Fibroblast of villous mesenchyme (primary cell): ENCODE data around the gene HS3ST5. TPM values are rescaled to one million over a fixed set of nuclear protein-coding genes. Genes with fewer than 3 reads are reported as not detected.
"Not testable (repeated sequence)": the region's sequence is repeated elsewhere in the genome, so short reads cannot be mapped to it uniquely, and the experiment has no call there.

ENCODE experiments used
- DNase-seq: peaks from one replicate; pipeline ENCODE4 v3.0.0-alpha.2; 2010; ENCODE audit warnings: low read depth
- H3K4me3 ChIP-seq: 2 replicates; pipeline ENCODE4 v1.5.1; 2011; ENCODE audit warnings: low read depth, mild to moderate bottlenecking, low read length
- total RNA-seq: library from RNA; depleted of rRNA; stranded (reverse); fragments of >200 nt; gene quantifications from 2 replicates; pipeline ENCODE4 v1.2.3, GENCODE V29; 2012
- TF ChIP-seq, protein P1 (sequence below): IDR thresholded peaks from 2 replicates; pipeline ENCODE4 v1.5.1; 2012; ENCODE audit warnings: low read depth, mild to moderate bottlenecking, low read length; ENCODE audit not compliant: insufficient read depth

HS3ST5 gene
- total RNA-seq, 1 donor, result under 0.01 TPM

DNA sequence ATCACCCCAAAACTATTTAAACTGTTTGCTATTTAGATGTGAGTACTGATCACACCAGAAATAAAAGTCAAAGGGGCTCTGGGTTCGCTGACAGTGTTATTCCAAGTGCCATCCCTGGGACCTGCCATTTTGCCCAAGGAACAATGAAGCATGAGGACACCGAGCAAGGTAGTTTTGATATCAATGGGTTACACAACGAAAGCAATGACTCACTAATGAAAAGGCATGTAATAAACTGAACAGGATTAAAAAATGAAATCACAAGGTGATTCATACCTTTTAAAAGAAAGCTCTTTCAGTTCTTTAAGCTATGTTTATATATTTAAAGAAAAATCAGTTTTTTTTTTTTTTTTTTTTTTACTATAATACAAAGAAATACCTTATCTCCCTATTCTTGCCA, 102.0 kb downstream of the HS3ST5 start:
- TF ChIP-seq, protein P1, sequence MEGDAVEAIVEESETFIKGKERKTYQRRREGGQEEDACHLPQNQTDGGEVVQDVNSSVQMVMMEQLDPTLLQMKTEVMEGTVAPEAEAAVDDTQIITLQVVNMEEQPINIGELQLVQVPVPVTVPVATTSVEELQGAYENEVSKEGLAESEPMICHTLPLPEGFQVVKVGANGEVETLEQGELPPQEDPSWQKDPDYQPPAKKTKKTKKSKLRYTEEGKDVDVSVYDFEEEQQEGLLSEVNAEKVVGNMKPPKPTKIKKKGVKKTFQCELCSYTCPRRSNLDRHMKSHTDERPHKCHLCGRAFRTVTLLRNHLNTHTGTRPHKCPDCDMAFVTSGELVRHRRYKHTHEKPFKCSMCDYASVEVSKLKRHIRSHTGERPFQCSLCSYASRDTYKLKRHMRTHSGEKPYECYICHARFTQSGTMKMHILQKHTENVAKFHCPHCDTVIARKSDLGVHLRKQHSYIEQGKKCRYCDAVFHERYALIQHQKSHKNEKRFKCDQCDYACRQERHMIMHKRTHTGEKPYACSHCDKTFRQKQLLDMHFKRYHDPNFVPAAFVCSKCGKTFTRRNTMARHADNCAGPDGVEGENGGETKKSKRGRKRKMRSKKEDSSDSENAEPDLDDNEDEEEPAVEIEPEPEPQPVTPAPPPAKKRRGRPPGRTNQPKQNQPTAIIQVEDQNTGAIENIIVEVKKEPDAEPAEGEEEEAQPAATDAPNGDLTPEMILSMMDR, result no peak
- no peak overlapping the region for H3K4me3 ChIP-seq

DNA sequence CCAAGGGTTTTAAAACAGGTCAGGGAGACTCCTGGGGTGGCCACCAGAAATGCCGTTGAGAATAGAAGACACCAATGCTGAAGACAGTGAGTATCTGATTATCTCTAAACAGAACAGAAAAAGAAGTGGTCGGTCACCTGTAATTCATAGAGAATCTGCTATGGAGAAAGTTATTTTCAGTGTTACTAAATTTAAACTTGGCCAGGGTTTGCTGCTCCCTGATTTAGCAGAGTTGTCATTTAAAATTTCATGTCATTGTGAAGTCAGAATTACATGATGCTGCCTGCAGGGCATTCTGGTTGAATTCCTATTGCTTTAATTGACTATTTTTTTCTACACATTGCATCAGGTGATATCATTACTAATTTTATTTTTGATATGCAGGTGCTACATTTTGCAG, 114.1 kb downstream of the HS3ST5 start:
- H3K4me3 ChIP-seq, result no peak overlapping the region
- no peak for DNase-seq
- TF ChIP-seq, protein P1, result no peak

More for the DNA sequence above, 102.0 kb downstream of the HS3ST5 start:
- no peak for DNase-seq

DNA sequence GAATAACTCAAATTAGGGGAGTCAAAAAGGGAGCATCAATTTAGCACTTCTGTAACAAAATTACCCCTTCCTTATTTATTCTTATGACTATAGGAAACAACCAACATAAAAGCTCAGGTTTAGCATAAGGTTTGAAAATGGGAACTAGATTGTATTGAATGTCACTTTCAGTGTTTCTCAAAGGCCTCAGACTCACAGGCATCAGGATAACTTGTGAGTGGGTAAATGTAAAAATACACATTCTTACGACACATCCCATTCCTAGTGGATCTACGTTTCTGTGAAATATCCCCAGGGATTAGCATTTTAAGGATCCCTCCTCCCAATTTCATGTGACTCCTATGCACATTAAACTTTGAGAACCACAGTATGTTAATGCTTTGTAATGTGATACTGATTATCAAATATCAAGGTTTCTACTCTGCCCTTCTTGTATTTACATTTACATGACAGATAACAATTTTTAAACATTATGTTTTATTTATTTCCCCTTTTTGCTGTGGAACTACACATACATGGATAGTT, 114.8 kb downstream of the HS3ST5 start:
- DNase-seq, result no peak
- TF ChIP-seq, protein P1, result no peak

DNA sequence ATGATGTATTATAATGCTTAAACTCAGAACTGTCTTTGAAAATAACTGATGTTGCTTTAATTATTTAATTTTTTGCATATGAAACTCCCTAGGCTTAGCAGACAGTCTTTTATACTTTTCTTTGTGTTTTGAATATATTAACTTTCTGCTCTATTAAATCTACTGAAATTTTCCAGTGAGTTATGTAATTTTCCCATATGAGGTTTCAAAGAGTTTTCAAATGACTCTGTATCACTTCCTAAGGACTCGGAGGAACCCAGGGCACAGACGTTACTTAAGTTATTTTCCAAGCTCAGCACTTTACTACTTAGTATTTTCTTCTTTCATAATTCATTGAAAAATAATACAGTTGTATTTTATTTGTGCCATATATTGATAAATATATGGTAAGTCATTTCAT, 122.6 kb downstream of the HS3ST5 start:
- TF ChIP-seq, protein P1, result no peak
- H3K4me3 ChIP-seq, result no peak overlapping the region
- DNase-seq, result no peak

More for the DNA sequence above, 114.8 kb downstream of the HS3ST5 start:
- no peak overlapping the region for H3K4me3 ChIP-seq

DNA sequence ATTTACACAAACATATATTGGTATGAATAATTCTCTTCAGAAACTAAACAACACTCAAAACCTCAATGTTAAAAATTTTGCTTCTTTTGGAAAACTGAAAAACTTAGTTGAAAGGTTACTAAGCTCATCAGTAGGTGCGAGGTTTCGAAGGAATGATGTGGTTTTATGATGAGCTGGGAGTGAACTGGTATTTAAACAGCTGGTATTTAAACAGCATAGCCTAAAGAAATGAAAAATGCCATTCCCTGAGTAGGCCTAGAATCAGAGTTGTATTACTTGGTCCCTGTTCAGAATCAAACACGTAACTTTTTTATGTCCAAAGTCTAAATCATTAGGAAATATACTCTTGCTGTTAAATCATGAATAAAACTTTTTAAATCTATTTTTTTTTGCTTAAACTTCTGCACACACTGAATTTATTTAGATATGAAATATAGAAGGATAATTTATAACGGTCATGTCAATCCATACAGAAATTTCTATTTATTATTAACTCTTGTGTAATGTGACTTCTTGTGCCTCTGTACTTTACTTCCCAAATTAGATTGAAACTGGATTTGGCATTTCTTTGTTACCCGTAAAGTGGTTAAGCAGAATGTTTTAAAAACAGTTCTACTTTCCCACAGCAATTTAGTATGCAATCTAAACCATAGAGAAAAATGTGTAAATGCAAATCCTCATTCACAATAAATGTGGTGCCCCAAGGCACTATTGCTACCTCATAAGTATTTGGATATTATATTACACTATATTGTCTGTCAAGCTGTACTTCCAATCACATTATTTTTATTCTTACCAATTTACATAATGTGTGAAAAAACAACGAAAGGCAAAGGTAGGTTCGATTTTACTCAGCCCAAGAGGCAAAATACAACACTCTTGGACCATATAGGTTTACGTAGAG, 124.1 kb downstream of the HS3ST5 start:
- DNase-seq, result no peak
- H3K4me3 ChIP-seq, result no peak overlapping the region
- TF ChIP-seq, protein P1, result no peak

DNA sequence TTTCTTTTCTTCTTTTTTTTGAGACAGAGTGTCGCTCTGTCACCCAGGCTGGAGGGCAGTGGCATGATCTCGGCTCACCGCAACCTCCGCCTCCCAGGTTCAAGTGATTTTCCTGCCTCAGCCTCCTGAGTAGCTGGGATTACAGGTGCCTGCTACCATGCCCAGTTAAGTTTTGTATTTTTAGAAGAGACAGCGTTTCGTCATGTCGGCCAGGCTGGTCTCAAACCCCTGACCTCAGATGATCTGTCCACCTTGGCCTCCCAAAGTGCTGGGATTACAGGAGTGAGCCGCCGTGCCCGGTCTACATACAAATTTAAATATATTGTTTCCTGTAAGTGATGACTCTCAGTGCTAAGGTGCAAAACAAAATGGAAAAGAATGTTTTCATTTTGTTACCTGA, 124.8 kb downstream of the HS3ST5 start:
- not testable (repeated sequence) for H3K4me3 ChIP-seq, DNase-seq

DNA sequence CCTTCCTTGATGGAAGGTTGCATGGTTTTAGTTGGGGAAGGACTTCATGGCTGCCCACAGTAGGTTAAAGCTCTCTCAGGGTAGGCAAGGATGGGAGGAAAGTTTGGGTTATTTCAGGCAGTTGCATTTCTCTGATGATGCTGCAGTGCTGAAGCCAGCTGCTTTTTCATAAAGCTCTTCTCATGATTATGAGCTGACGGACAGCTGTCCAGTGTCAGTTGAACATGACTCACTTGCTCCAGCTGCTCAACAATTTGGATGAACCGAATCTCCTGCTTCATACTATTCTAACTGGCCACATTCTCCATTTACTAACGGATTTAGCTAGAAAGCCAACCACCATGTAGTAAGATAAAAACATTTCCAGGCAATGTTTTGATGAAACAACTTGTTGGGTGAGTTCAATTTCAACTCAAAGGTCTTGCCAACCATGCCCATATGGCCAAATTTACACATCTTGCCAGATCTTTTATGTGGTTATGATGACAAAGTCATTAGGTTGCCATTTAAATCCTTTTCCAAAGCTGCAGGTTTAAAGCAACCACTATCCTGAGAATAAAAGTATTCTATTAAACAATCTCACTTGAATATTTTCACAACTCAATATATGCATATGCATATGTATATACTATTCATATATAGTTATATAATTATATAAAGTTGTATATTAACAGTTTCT, 125.9 kb downstream of the HS3ST5 start:
- DNase-seq, result no peak
- TF ChIP-seq, protein P1, result no peak
- H3K4me3 ChIP-seq, result no peak overlapping the region
